ENCODE measurements around the gene SLC45A1. TPM values are rescaled to one million over a fixed set of nuclear protein-coding genes. Genes with fewer than 3 reads are reported as not detected.

The SLC45A1 gene
- total RNA-seq, 1 experiment from 2014 or later: 13.8 TPM

GRCh38 chr1:8349961-8350360, 32.0 kb downstream of the SLC45A1 start:
- POLR2A ChIA-PET: no interaction called here
- intact Hi-C loops (cut with micrococcal nuclease): loop anchor here (1.0 to 5.0 kb wide), 3 partner anchors 368 to 683 kb away; no protein-coding TSS in a partner anchor
- H3K4me1 ChIP-seq (ENCODE audit: control insufficient read depth in 1 of 2, insufficient read depth in 2 of 2, low read length in 2 of 2): peaks cover 0 to 22% of the 10 kb centered on the region in 2 experiments; a peak in 3 of 4 replicates
- no peaks in the 10 kb centered on the region for H3K79me2 ChIP-seq (ENCODE audit: insufficient read depth, low read length)
- no peaks in the 10 kb centered on the region for H3K9me3 ChIP-seq (ENCODE audit: control insufficient read depth in 1 of 2, insufficient read depth in 1 of 2, low read depth in 1 of 2, low read length in 2 of 2)
- no peak overlapping the region for H3K4me3 ChIP-seq (replicated peaks in 1 of 2; ENCODE audit: low read depth in 1 of 2, low read length in 2 of 2)
- H3K27me3 ChIP-seq (ENCODE audit: insufficient read depth, low read length): no peaks in the 10 kb centered on the region
- TF ChIP-seq CTCF (IDR thresholded peaks at IDR 0.05 in 2 of 3, conservative IDR thresholded peaks at IDR 0.05 in 1 of 3; ENCODE audit: borderline replicate concordance in 1 of 3, insufficient read depth in 1 of 3, low read depth in 2 of 3, low read length in 2 of 3) (no peak), YY1 (IDR thresholded peaks at IDR 0.05; ENCODE audit: extremely low read depth, insufficient replicate concordance, low read depth, low read length) (no peak), FOSL1 (IDR thresholded peaks at IDR 0.05; ENCODE audit: low read depth) (no peak), SIN3A (IDR thresholded peaks at IDR 0.05; ENCODE audit: low read depth) (no peak), JUND (IDR thresholded peaks at IDR 0.05) (no peak), CEBPB (IDR thresholded peaks at IDR 0.05; ENCODE audit: low read depth) (no peak), ELF1 (IDR thresholded peaks at IDR 0.05; ENCODE audit: borderline replicate concordance, low read depth) (no peak), ATF3 (IDR thresholded peaks at IDR 0.05) (no peak)
- no peak overlapping the region for H3K27ac ChIP-seq (ENCODE audit: low read depth, low read length)
- no peak overlapping the region for H2AFZ ChIP-seq (ENCODE audit: low read depth, low read length, poor library complexity, severe bottlenecking)
- H3K36me3 ChIP-seq (ENCODE audit: control insufficient read depth in 1 of 2, insufficient read depth in 2 of 2, low read length in 2 of 2): peaks cover 0 to 2% of the 10 kb centered on the region in 2 experiments; a peak in 2 of 4 replicates
- H4K20me1 ChIP-seq (ENCODE audit: insufficient read depth): no peaks in the 10 kb centered on the region
- H3K9me2 ChIP-seq (ENCODE audit: insufficient read depth): no peaks in the 10 kb centered on the region
- BruUV-seq (replicated peaks): no TSS peak
- DNase-seq (ENCODE audit: low read depth, low spot score) (no peak), ATAC-seq (no peak)
- no peak overlapping the region for H3K9ac ChIP-seq (ENCODE audit: low read length)
- H3K4me2 ChIP-seq (ENCODE audit: low read length): no peak overlapping the region
- CTCF ChIA-PET: interaction anchor here (1.5 to 3.2 kb wide), 3 partner anchors 375 to 542 kb away, joined by 4 to 35 read pairs (median 6); no protein-coding TSS in a partner anchor
- RAD21 ChIA-PET (ENCODE audit: low non-redundant PET in 1 of 2, low total read pairs in 2 of 2, uncharacterized antibody in 2 of 2, unreplicated experiment in 2 of 2): interaction anchor here (0.7 to 1.4 kb wide), 2 partner anchors 177 to 374 kb away, joined by 3 to 6 read pairs; no protein-coding TSS in a partner anchor

Data from HCT116 (cell line).